NB4 (cell line): Measurements from ENCODE around the gene HS3ST3B1.

Experiments used
- DNase-seq: peaks from one replicate; pipeline ENCODE4 v3.0.0; 2010; ENCODE audit warnings: low read depth
- H3K4me3 ChIP-seq: one replicate; pipeline ENCODE4 v1.5.1; 2011; ENCODE audit warnings: mild to moderate bottlenecking, low read depth, low read length, moderate library complexity
- MYC ChIP-seq: IDR thresholded peaks from 2 replicates; pipeline ENCODE4 v1.6.1; 2011; ENCODE audit warnings: low read depth, low read length
- POLR2A ChIP-seq: IDR thresholded peaks from 2 replicates; pipeline ENCODE4 v1.6.1; 2011; ENCODE audit warnings: mild to moderate bottlenecking; ENCODE audit not compliant: insufficient read length; ENCODE audit errors: extremely low read depth
- TF ChIP-seq, protein P1 (sequence below): IDR thresholded peaks from one replicate; pipeline ENCODE4 v1.5.1; 2012; ENCODE audit warnings: low read depth, low read length
- TF ChIP-seq, protein P2 (sequence below): IDR thresholded peaks from 2 replicates; pipeline ENCODE4 v1.6.1; 2011; ENCODE audit warnings: low read depth, low read length

Gene HS3ST3B1

DNA sequence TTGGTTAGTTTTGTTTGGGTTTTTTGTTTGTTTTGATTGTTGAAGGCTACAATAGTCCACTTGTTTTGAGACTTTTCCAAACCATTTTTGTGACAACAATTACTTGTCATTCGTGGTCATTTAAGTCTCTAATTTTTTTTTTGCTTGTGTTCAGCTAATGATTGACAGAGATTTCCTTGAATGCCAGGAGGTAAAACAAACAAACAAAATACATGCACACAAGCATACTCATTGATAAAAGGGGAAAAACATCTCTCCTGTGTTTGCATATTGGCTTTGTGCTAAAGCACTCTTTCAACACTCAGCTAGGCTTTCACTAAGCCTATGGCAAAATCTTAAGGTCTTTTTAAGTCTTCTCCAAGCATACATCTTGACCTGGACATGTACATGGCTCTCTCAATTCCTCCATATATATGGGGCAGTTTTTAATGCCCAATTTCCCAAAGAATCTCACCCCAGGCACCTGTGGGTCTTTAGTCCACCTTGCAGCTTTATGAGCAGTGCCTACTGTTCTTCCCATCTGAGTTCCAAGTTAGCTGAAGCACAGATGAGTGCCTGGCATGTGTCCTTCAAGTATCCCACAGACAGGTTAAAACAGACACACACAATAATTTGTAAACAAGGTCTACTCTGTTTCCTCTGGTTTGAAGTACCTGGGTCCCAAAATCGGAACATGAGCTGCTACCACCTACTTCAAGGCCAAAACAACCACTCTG is 24.2 kb upstream of the HS3ST3B1 start:
- DNase-seq: no peak
- TF ChIP-seq, protein P1, sequence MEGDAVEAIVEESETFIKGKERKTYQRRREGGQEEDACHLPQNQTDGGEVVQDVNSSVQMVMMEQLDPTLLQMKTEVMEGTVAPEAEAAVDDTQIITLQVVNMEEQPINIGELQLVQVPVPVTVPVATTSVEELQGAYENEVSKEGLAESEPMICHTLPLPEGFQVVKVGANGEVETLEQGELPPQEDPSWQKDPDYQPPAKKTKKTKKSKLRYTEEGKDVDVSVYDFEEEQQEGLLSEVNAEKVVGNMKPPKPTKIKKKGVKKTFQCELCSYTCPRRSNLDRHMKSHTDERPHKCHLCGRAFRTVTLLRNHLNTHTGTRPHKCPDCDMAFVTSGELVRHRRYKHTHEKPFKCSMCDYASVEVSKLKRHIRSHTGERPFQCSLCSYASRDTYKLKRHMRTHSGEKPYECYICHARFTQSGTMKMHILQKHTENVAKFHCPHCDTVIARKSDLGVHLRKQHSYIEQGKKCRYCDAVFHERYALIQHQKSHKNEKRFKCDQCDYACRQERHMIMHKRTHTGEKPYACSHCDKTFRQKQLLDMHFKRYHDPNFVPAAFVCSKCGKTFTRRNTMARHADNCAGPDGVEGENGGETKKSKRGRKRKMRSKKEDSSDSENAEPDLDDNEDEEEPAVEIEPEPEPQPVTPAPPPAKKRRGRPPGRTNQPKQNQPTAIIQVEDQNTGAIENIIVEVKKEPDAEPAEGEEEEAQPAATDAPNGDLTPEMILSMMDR: no peak
- TF ChIP-seq, protein P2, sequence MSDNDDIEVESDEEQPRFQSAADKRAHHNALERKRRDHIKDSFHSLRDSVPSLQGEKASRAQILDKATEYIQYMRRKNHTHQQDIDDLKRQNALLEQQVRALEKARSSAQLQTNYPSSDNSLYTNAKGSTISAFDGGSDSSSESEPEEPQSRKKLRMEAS: no peak
- no peak overlapping the region for H3K4me3 ChIP-seq

DNA sequence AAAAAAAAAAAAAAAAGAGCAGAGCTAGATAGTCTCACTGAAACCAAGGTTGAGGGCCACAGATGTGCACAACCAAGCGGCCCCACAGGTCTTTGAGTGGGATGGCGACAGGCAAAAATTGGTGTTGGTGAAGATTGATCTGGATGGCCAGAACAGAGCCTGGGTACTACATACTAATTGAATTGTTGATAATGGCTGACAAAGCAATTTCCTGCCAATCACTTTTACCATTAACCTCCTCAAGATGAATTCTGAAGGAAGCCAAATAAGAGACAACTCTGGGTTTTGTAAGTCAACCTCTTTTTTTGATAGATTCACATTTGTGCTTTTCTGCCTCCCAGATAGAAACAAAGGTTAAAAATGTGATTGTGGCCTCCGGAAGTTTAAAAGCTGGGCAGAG is 19.4 kb upstream of the HS3ST3B1 start:
- DNase-seq: no peak
- no peak overlapping the region for H3K4me3 ChIP-seq
- TF ChIP-seq, protein P2: no peak
- TF ChIP-seq MYC (no peak), POLR2A (no peak)
- TF ChIP-seq, protein P1: no peak

DNA sequence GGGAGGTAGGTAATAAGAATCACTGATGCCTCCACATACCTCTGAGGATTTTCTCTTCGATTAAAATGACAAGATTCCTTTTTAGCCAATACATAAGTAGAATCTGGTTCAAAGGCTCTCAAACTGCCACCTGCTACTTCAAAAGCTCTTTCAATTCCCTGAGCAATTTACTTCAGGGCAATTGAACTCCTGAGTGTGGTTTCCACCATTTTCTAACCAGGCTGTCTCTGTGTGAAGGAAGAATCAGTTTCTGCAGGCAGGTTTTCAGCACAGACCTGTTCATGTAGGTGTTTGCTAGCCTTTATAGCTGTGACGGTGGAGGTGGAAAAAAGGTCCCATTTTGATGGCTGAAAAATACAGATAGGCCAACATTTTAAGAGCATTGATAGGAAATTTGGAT is 18.2 kb upstream of the HS3ST3B1 start:
- no peak overlapping the region for H3K4me3 ChIP-seq
- DNase-seq: no peak
- TF ChIP-seq, protein P1: no peak
- TF ChIP-seq MYC (no peak), POLR2A (no peak)
- TF ChIP-seq, protein P2: no peak

DNA sequence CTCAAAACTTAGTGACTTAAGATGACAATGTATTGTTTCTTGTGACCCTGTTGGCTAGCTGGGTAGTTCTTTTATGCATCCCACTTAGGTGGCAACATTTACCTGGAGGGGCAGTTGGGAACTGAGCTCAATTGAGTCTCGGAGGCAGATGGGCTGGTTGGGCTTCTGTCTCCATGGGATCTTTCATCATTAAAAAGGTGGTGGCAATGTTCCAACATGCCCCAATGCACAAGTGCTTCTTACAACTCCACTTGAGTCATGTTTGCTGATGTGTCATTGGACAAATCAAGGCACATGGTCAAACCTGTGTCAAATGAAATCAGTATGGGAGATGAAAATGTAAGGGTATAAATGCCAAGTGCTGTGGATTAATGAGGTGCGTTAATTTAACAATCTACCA is 11.7 kb upstream of the HS3ST3B1 start:
- no peak for DNase-seq
- no peak overlapping the region for H3K4me3 ChIP-seq
- TF ChIP-seq, protein P2: no peak
- TF ChIP-seq MYC (no peak), POLR2A (no peak)
- TF ChIP-seq, protein P1: no peak

DNA sequence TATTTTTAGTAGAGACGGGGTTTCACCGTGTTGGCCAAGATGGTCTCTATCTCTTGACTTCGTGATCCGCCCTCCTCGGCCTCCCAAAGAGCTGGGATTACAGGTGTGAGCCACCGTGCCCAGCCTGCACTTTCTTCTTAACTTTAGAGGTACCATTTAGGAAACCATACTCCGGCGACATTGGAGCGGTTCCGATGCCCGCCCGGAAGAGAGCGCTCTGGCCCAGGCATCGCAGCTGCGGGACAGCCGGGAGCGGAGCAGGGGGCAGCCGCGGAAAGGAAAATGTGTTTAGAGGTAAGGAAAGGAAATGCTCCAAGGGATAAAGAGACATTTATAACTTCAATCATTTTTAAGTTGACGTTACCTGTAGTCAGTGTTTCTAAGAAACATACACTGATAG is 6.0 kb upstream of the HS3ST3B1 start:
- TF ChIP-seq MYC (no peak), POLR2A (no peak)
- TF ChIP-seq, protein P2: no peak
- TF ChIP-seq, protein P1: no peak
- DNase-seq: no peak

More for the DNA sequence above, 6.0 kb upstream of the HS3ST3B1 start:
- no peak overlapping the region for H3K4me3 ChIP-seq
